Measurements from ENCODE around the gene GRAMD2A. TPM values are rescaled to one million over a fixed set of nuclear protein-coding genes. Genes with fewer than 3 reads are reported as not detected.

The GRAMD2A gene
- total and polyA plus RNA-seq, 10 of the 15 experiments (the other 5 are each of a cell fraction or from before 2014, with no cell fraction given), result 0.02 to 0.35 TPM; not detected in 8

- TF ChIP-seq, protein P1, sequence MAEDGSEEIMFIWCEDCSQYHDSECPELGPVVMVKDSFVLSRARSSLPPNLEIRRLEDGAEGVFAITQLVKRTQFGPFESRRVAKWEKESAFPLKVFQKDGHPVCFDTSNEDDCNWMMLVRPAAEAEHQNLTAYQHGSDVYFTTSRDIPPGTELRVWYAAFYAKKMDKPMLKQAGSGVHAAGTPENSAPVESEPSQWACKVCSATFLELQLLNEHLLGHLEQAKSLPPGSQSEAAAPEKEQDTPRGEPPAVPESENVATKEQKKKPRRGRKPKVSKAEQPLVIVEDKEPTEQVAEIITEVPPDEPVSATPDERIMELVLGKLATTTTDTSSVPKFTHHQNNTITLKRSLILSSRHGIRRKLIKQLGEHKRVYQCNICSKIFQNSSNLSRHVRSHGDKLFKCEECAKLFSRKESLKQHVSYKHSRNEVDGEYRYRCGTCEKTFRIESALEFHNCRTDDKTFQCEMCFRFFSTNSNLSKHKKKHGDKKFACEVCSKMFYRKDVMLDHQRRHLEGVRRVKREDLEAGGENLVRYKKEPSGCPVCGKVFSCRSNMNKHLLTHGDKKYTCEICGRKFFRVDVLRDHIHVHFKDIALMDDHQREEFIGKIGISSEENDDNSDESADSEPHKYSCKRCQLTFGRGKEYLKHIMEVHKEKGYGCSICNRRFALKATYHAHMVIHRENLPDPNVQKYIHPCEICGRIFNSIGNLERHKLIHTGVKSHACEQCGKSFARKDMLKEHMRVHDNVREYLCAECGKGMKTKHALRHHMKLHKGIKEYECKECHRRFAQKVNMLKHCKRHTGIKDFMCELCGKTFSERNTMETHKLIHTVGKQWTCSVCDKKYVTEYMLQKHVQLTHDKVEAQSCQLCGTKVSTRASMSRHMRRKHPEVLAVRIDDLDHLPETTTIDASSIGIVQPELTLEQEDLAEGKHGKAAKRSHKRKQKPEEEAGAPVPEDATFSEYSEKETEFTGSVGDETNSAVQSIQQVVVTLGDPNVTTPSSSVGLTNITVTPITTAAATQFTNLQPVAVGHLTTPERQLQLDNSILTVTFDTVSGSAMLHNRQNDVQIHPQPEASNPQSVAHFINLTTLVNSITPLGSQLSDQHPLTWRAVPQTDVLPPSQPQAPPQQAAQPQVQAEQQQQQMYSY (CRISPR knock-in tag; IDR thresholded peaks at IDR 0.05), result no peak
Measured at GRCh38 chr15:72242775-72243370, 45.3 kb upstream of the GRAMD2A start (continued).

GRCh38 chr15:72239652-72240051 lies 42.1 kb upstream of the GRAMD2A start:
- BruUV-seq (replicated peaks), result no TSS peak
- intact Hi-C loops (cut with micrococcal nuclease; ENCODE audit: unreplicated experiment) (no loop called here), in situ Hi-C loops (cut with MboI) (no loop called here)
- RAD21 ChIA-PET (ENCODE audit: unreplicated experiment), result no interaction called here
- H3K4me1 ChIP-seq (ENCODE audit: control insufficient read depth, insufficient read depth, low read length), result peaks cover 8% of the 10 kb centered on the region; the same call in 1 of the 2 replicates
- SMC1A ChIA-PET (ENCODE audit: uncharacterized antibody, unreplicated experiment), result interaction anchor here (1.5 kb wide), 1 partner anchor 23 kb away, joined by 3 read pairs; no protein-coding TSS in a partner anchor
- H3K79me2 ChIP-seq (ENCODE audit: control insufficient read depth, insufficient read depth, low read length), result no peaks in the 10 kb centered on the region; the same call in 1 of the 2 replicates
- H3K27me3 ChIP-seq (replicated peaks in 1 of 2; ENCODE audit: control insufficient read depth in 2 of 2, insufficient read depth in 2 of 2, low read length in 1 of 2), result no peaks in the 10 kb centered on the region
- POLR2A ChIA-PET, result interaction anchor here (0.6 to 2.2 kb wide), 4 partner anchors 8 to 432 kb away, joined by 3 to 9 read pairs (median 4); partner anchors contain the start of gene PKM
- FAIRE-seq (no peak), ATAC-seq (no peak), DNase-seq (ENCODE audit: low read depth, low spot score) (no peak)
- no peak overlapping the region for H3K4me2 ChIP-seq (ENCODE audit: control insufficient read depth, insufficient read depth)
- no peaks in the 10 kb centered on the region for H4K20me1 ChIP-seq (ENCODE audit: control insufficient read depth, insufficient read depth)
- H3K36me3 ChIP-seq (ENCODE audit: control insufficient read depth in 2 of 2, insufficient read depth in 2 of 2, low read length in 1 of 2), result peaks cover 6 to 12% of the 10 kb centered on the region in 2 experiments
- no peak overlapping the region for H3K4me3 ChIP-seq
- H3K27ac ChIP-seq (ENCODE audit: control insufficient read depth, insufficient read depth), result no peak overlapping the region
- H3K9ac ChIP-seq (ENCODE audit: control insufficient read depth, insufficient read depth, low read length), result no peak overlapping the region
- no peak overlapping the region for H2AFZ ChIP-seq (ENCODE audit: control insufficient read depth, low read depth, low read length)
- no peaks in the 10 kb centered on the region for H3K9me3 ChIP-seq (replicated peaks; ENCODE audit: control insufficient read depth, insufficient read depth, low read length)
- CTCF ChIA-PET, result interaction anchor here (2.7 kb wide), 1 partner anchor 12 kb away, joined by 12 read pairs; no protein-coding TSS in a partner anchor
- TF ChIP-seq CHD1 (IDR thresholded peaks at IDR 0.05; ENCODE audit: low read depth, low read length) (no peak), STAT3 (IDR thresholded peaks at IDR 0.05; ENCODE audit: low read depth, low read length) (no peak), NR2F1 (conservative IDR thresholded peaks at IDR 0.05) (no peak), CREM (IDR thresholded peaks at IDR 0.05; ENCODE audit: low read depth) (no peak), NFYB (IDR thresholded peaks at IDR 0.05; ENCODE audit: insufficient read depth, low read depth, low read length) (no peak), SUPT20H (IDR thresholded peaks at IDR 0.05; ENCODE audit: borderline replicate concordance, control insufficient read depth, low read depth, low read length) (no peak), PML (IDR thresholded peaks at IDR 0.05; ENCODE audit: low read length) (no peak)
- TF ChIP-seq, protein P2, sequence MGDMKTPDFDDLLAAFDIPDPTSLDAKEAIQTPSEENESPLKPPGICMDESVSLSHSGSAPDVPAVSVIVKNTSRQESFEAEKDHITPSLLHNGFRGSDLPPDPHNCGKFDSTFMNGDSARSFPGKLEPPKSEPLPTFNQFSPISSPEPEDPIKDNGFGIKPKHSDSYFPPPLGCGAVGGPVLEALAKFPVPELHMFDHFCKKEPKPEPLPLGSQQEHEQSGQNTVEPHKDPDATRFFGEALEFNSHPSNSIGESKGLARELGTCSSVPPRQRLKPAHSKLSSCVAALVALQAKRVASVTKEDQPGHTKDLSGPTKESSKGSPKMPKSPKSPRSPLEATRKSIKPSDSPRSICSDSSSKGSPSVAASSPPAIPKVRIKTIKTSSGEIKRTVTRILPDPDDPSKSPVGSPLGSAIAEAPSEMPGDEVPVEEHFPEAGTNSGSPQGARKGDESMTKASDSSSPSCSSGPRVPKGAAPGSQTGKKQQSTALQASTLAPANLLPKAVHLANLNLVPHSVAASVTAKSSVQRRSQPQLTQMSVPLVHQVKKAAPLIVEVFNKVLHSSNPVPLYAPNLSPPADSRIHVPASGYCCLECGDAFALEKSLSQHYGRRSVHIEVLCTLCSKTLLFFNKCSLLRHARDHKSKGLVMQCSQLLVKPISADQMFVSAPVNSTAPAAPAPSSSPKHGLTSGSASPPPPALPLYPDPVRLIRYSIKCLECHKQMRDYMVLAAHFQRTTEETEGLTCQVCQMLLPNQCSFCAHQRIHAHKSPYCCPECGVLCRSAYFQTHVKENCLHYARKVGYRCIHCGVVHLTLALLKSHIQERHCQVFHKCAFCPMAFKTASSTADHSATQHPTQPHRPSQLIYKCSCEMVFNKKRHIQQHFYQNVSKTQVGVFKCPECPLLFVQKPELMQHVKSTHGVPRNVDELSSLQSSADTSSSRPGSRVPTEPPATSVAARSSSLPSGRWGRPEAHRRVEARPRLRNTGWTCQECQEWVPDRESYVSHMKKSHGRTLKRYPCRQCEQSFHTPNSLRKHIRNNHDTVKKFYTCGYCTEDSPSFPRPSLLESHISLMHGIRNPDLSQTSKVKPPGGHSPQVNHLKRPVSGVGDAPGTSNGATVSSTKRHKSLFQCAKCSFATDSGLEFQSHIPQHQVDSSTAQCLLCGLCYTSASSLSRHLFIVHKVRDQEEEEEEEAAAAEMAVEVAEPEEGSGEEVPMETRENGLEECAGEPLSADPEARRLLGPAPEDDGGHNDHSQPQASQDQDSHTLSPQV (IDR thresholded peaks at IDR 0.05), result no peak
- TF ChIP-seq, protein P3, sequence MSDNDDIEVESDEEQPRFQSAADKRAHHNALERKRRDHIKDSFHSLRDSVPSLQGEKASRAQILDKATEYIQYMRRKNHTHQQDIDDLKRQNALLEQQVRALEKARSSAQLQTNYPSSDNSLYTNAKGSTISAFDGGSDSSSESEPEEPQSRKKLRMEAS (IDR thresholded peaks at IDR 0.05; ENCODE audit: low read depth, low read length), result no peak
